NCI-H1105 treated with DMSO at 0.1 percent for 48 hours (cell line): Measurements from ENCODE around the gene CADM1.

ENCODE experiments used
- DNase-seq: peaks from one replicate; lab custom pipeline; 2025; lab: John Stamatoyannopoulos, UW

CADM1 gene

GRCh38 chr11:115242982-115243381 is 261.2 kb downstream of the CADM1 start:
- DNase-seq = no peak

- peak; percentile 87 for DNase-seq
These were observed 262.3 kb downstream of the CADM1 start for GRCh38 chr11:115241899-115242298.

GRCh38 chr11:115238791-115239190 is 265.4 kb downstream of the CADM1 start:
- no peak for DNase-seq

DNA sequence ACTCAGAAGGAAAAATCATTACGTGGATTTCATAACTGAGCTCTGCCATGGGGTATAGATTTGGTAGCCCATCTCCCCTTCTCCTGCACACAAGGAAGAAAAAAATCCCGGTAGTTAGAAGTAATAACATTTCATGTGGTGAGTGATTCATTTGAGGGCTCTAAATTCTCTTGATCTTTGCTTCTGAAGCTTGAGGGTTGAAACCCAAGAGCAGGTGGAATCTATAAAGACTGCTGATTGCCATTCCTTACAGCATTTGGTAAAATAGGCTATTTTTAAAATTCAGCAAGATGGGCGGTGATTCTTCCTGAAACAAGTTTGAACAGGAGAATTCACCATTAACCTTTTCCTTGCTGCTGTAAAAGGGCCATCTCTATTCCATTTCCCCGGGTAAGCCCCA is 266.1 kb downstream of the CADM1 start:
- DNase-seq = no peak

DNA sequence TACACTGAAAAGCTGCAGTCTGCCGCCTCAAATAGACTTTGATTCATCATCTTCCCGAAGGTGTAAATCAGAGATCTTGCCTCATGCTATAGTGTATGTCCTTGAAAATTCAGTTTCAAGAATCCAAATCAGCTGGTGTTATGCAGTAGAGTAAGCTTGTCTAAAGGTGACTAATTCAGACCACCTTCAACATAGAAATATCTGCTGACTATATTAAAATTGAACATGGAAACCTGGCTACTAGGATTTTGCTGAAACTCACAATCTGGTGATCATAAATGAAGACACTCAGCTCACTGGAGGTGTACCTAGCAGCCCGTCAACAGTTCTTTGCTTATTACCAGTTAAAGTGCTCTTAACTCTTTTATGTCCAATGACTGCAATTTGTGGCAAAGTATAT is 266.6 kb downstream of the CADM1 start:
- no peak for DNase-seq

- DNase-seq = no peak
These were observed 269.4 kb downstream of the CADM1 start for GRCh38 chr11:115234794-115235193.

GRCh38 chr11:115226556-115226955 is 277.7 kb downstream of the CADM1 start:
- DNase-seq = no peak

GRCh38 chr11:115224551-115224950 is 279.7 kb downstream of the CADM1 start:
- DNase-seq = no peak

DNA sequence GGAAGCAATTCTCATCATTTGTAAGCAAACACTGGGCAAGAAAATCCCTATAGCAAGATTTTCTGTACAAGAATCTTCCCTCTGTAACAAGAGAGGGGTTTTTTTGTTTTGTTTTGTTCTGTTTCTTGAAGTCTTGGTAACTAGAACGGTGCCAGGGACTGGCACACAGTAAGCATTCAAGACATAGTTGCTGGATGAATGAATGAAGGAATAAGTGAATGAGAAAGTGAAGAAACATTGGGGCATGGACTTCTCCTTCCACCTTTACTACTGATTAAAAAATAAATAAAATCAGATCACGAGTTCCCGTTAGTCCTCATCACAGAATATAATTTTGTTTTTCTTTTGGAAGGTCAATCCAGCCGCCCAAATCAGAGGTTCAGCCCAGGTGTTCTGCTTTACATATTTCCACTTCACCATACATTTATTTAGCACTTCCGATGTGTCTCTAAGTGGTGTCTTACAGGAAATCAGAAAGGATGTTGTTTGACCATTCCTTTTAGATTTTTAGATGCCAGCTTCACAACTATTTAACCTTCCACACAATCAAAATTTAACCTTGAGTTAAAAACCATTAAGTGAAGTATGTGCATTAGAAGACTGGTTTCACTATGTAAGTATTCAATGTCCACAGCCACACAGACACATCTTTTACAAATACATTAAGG is 281.2 kb downstream of the CADM1 start:
- no peak for DNase-seq

DNA sequence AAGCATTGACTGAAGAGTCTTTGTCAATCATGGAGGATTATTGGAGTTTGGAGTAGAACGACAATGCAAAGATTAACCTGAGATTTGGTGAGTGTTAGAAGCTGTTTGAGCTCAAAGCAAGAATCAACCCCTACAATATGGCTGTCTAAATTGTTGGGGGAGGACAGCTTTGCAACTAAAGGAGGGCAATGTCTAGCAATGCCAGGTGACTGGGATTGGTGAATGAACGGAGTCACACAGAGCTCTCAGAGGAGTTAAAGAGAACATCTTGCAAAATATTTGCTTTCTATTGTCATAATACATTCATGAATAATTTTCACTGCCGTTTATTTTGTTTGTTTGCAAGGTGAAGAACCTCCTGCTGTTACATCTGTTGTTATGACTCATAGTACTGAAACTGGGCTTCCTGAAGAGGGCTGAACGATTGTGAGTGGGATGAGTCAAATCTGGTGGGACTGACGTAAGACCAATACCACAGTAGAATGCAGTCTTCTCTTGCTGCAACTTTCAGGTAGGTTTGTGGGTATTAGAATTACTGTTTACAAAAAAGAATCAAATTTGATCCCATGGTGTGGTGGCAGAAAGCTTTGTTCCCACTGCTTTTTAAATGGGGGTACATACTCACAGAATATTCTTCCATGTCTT is 281.9 kb downstream of the CADM1 start:
- peak; percentile 12 for DNase-seq

- DNase-seq = no peak
These were observed 282.6 kb downstream of the CADM1 start for GRCh38 chr11:115221461-115222069.

- no peak for DNase-seq
These were observed 283.3 kb downstream of the CADM1 start for GRCh38 chr11:115220911-115221310.

DNA sequence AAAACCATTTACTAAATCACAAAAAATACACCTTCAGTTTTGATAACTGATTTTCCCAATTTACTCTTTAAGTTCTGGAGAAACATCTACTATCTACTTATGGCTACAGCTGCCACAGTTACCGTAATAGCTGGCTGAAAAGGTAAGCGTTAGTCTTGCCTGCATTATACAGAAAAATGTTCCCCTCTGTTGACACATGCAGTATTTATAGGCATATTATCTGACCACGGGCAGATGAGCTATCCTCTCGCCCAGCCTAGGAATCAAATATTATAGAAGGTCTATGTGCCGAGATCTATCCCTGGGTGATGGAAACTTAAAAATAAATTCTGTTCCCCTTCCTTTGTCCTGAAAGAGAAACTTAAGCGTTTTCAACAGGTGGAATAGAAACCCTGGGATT is 283.8 kb downstream of the CADM1 start:
- DNase-seq = no peak

- DNase-seq = no peak
These were observed 284.8 kb downstream of the CADM1 start for GRCh38 chr11:115219376-115219775.

GRCh38 chr11:115217726-115218311 is 286.4 kb downstream of the CADM1 start:
- no peak for DNase-seq

DNA sequence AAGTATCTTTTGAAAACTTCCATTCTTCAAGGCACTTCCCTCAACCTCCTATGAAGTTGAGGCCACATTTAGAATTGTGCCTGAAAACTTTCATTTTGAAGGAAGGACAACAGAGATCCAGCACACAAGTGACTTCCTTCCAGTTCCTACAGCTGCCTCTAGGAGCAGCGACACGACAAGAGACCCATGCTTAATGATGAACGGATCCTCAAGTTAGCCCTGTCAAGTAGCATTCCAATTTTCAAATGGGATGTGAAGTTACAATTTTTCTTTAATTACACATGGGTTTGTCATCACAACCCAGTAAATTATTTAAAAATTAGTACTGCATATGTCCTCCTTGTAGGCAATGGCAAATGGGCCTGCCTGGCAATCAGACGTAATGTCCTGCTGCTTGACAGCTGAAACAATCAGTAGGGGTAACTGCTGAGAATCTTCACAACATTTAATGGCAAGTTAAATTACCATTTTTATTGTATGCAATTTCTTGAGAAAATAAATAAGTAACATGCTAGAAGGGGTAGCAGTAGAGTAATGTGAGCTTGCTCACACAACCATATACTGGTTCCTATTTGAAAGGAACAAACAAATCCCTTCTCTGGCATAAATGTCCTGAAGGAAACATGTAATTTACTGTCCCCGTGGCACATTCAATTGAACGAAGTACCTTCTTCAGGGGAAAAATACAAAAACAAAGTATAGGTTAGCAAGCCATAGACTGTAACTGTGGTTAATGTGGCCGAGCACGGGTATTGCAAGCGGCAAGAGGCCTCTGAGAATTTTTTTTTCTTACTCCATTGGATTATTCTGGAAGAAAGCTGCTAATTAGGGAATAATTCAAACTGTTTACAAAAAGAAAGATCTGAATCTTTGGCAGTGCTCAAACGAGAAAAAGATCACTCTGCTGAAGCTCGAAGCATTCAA is 288.3 kb downstream of the CADM1 start:
- no peak for DNase-seq

DNA sequence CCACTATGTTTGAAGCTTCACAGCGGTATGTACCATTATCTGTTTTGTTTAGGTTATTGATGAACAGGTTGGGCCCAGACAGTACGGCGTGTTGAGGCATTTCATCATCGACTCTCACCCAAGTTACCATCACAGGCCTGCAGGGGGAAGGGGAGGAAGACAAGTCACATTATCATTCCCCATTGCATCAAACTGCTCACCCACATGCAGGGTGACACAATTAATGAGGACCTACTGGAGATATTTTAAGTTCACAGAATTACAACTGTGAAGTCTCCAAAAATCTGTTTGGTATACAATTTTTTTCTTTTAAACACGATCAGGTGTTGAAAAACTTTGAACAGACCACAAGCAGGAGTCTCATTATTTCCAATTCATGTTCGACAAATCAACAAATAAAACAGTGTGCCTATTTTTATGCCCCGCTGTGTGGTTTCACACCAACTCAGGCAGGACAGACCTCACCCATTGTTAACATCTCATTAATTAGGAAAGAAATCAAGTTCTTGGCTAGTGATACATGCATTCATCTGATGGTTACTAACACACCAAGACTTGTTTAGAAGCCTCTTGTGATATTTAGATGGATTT is 289.5 kb downstream of the CADM1 start:
- no peak for DNase-seq

DNA sequence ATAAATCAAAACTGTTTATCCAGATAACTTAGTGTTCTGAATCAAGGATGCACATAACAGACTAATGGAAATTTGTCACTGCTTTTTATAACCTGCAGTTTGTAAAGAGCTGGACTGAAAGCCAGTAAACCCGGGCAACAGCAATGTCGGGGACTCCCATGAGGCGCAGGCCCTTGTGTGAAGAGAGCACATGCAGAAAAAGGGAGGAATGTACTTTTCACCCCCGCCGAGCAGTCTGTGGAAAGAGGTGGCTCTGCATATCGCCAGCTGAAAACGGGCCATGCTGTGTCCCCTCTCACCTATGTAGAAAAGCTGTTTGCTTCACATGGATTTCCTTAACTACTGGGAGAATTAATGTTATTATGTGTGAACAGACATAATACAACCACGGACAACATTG is 291.2 kb downstream of the CADM1 start:
- no peak for DNase-seq

GRCh38 chr11:115208808-115209259 is 295.4 kb downstream of the CADM1 start:
- no peak for DNase-seq

DNA sequence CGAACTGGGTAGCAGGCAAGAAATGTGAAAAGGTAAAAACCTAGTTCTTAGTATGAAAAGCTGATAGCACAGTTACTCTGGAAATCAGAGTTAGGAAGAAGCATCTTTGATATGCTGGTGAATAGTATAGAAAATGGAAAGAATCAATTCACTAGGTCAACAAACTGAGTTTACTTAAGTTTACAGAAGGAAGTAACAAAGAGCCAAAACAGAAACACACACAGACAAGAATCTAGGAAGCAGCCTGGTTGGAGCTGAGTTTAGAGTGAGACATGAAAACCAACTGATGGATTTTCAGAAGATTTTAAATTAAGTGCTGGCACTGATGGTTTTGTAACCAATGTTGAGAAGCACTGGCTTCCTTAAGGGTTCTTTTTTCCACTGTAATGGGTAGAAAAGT is 296.3 kb downstream of the CADM1 start:
- no peak for DNase-seq

GRCh38 chr11:115207166-115207591 is 297.0 kb downstream of the CADM1 start:
- no peak for DNase-seq
